ACC112 (cell line): ENCODE data around the gene RPF1.
"Not testable (repeated sequence)": the region's sequence is repeated elsewhere in the genome, so short reads cannot be mapped to it uniquely, and the experiment has no call there.

Experiments used
- H2AFZ ChIP-seq: fragments of 200-600 bp; sonication (generic); one replicate; pipeline ENCODE4 v1.6.0; 2017; ENCODE audit warnings: antibody characterized with exemption, low read length; ENCODE audit not compliant: unreplicated experiment
- H3K27ac ChIP-seq: fragments of 200-600 bp; sonication (generic); 2 replicates; pipeline ENCODE4 v1.5.1; 2014; ENCODE audit warnings: low read depth, mild to moderate bottlenecking, antibody characterized with exemption, low read length, moderate library complexity
- H3K27me3 ChIP-seq: fragments of 200-600 bp; sonication (generic); 2 replicates; pipeline ENCODE4 v1.6.1; 2014; ENCODE audit warnings: mild to moderate bottlenecking, antibody characterized with exemption, low read length, moderate library complexity, mixed read lengths; ENCODE audit not compliant: insufficient read depth
- H3K36me3 ChIP-seq: fragments of 200-600 bp; sonication (generic); 2 replicates; pipeline ENCODE4 v1.6.1; 2016; ENCODE audit warnings: mild to moderate bottlenecking, antibody characterized with exemption, low read length, moderate library complexity, mixed read lengths; ENCODE audit not compliant: insufficient read depth
- H3K4me1 ChIP-seq: fragments of 200-600 bp; sonication (generic); one replicate; pipeline ENCODE4 v1.6.1; 2016; ENCODE audit warnings: low read length, mixed read lengths; ENCODE audit not compliant: insufficient read depth, unreplicated experiment, control insufficient read depth
- H3K4me3 ChIP-seq: fragments of 200-600 bp; sonication (generic); 2 replicates; pipeline ENCODE4 v1.5.1; 2014; ENCODE audit warnings: mild to moderate bottlenecking, low read depth, low read length
- H3K79me2 ChIP-seq: fragments of 200-600 bp; sonication (generic); one replicate; pipeline ENCODE4 v1.6.0; 2016; ENCODE audit warnings: low read length; ENCODE audit not compliant: control insufficient read depth, unreplicated experiment, insufficient read depth

RPF1 gene

GRCh38 chr1:84478876-84479868, at the start of gene RPF1:
RPF1 (plus strand) TSS chr1:84479266; CDS start chr1:84479282, 16 bp downstream.
- H3K36me3 ChIP-seq, result peaks cover 10% of the 10 kb centered on the region; the same call in 1 of the 2 replicates
- H3K79me2 ChIP-seq, result peaks cover 34% of the 10 kb centered on the region
- H3K27me3 ChIP-seq, result no peaks in the 10 kb centered on the region
- H3K4me3 ChIP-seq, result peak within 1 kb of the TSS; percentile 83
- peak within 1 kb of the TSS; percentile 67 for H3K27ac ChIP-seq
- H3K4me1 ChIP-seq, result peaks cover 18% of the 10 kb centered on the region
- peak within 1 kb of the TSS; percentile 97 for H2AFZ ChIP-seq

GRCh38 chr1:84430546-84430945, 48.5 kb upstream of the RPF1 start:
- no peaks in the 10 kb centered on the region for H3K27me3 ChIP-seq
- no peaks in the 10 kb centered on the region for H3K79me2 ChIP-seq
- no peak overlapping the region for H2AFZ ChIP-seq
- H3K4me1 ChIP-seq, result peaks cover 24% of the 10 kb centered on the region
- no peaks in the 10 kb centered on the region for H3K36me3 ChIP-seq
- H3K27ac ChIP-seq, result no peak overlapping the region
- H3K4me3 ChIP-seq, result no peak overlapping the region

- H3K27me3 ChIP-seq, result no peaks in the 10 kb centered on the region
Measured at GRCh38 chr1:84433258-84434080, 45.6 kb upstream of the RPF1 start.

GRCh38 chr1:84434081-84434769, 44.8 kb upstream of the RPF1 start:
- peaks cover 24% of the 10 kb centered on the region for H3K4me1 ChIP-seq
- H3K27ac ChIP-seq, result no peak overlapping the region
- no peaks in the 10 kb centered on the region for H3K79me2 ChIP-seq
- peak overlapping the region; percentile 70 for H3K4me3 ChIP-seq
- no peaks in the 10 kb centered on the region for H3K36me3 ChIP-seq
- peak overlapping the region; percentile 92 for H2AFZ ChIP-seq
- H3K27me3 ChIP-seq, result no peaks in the 10 kb centered on the region

More at GRCh38 chr1:84433258-84434080, 45.6 kb upstream of the RPF1 start:
- Histone ChIP-seq H2AFZ (peak overlapping the region; percentile 98), H3K36me3 (no peaks in the 10 kb centered on the region), H3K27ac (peak overlapping the region; percentile 57), H3K4me1 (peaks cover 24% of the 10 kb centered on the region), H3K79me2 (no peaks in the 10 kb centered on the region), H3K4me3 (peak overlapping the region; percentile 76)

- Histone ChIP-seq H3K4me1 (peaks cover 24% of the 10 kb centered on the region), H3K36me3 (no peaks in the 10 kb centered on the region), H2AFZ (peak overlapping the region; percentile 92), H3K27me3 (no peaks in the 10 kb centered on the region), H3K27ac (no peak overlapping the region), H3K79me2 (no peaks in the 10 kb centered on the region), H3K4me3 (peak overlapping the region; percentile 70)
Measured at GRCh38 chr1:84434801-84435549, 44.1 kb upstream of the RPF1 start.

GRCh38 chr1:84436876-84437655, 42.0 kb upstream of the RPF1 start:
- no peak overlapping the region for H3K4me3 ChIP-seq
- H2AFZ ChIP-seq, result no peak overlapping the region
- H3K27ac ChIP-seq, result no peak overlapping the region
- H3K27me3 ChIP-seq, result no peaks in the 10 kb centered on the region
- H3K79me2 ChIP-seq, result no peaks in the 10 kb centered on the region
- peaks cover 24% of the 10 kb centered on the region for H3K4me1 ChIP-seq
- H3K36me3 ChIP-seq, result no peaks in the 10 kb centered on the region

GRCh38 chr1:84442256-84442655, 36.8 kb upstream of the RPF1 start:
- Histone ChIP-seq H3K36me3 (no peaks in the 10 kb centered on the region), H3K79me2 (no peaks in the 10 kb centered on the region), H3K4me1 (peaks cover 7% of the 10 kb centered on the region), H3K27me3 (no peaks in the 10 kb centered on the region), H3K4me3 (no peak overlapping the region), H3K27ac (no peak overlapping the region), H2AFZ (no peak overlapping the region)

- not testable (repeated sequence) for H3K79me2 ChIP-seq, H3K4me1 ChIP-seq, H3K36me3 ChIP-seq, H3K27me3 ChIP-seq, H3K4me3 ChIP-seq, H2AFZ ChIP-seq, H3K27ac ChIP-seq
Measured at GRCh38 chr1:84442747-84443646, 36.1 kb upstream of the RPF1 start.

- not testable (repeated sequence) for H3K4me1 ChIP-seq, H3K4me3 ChIP-seq, H3K27ac ChIP-seq, H3K27me3 ChIP-seq, H2AFZ ChIP-seq, H3K36me3 ChIP-seq, H3K79me2 ChIP-seq
Measured at GRCh38 chr1:84448704-84449103, 30.4 kb upstream of the RPF1 start.
